HG03378 (cell line): ENCODE results near the gene AARS1.
A peak's percentile ranks its signal among the peaks of the same experiment; 100 is the strongest.
"Not testable (repeated sequence)": the region's sequence is repeated elsewhere in the genome, so short reads cannot be mapped to it uniquely, and the experiment has no call there.

Experiments used
- ATAC-seq: cut with Tn5 transposase; IDR thresholded peaks from one replicate; pipeline ENCODE4 v1.9.1; 2021; ENCODE audit warnings: mild to moderate bottlenecking, moderate library complexity; ENCODE audit not compliant: unreplicated experiment

AARS1 gene

GRCh38 chr16:70289229-70290094, at the start of gene AARS1:
TSS of gene AARS1 (minus strand) at chr16:70289506. CDS start at chr16:70282763, 6,743 bp downstream.
- ATAC-seq, result peak; percentile 96

- ATAC-seq, result no peak
Observed at GRCh38 chr16:70337814-70338213, 48.5 kb upstream of the AARS1 start.

- ATAC-seq, result not testable (repeated sequence)
Observed at GRCh38 chr16:70332728-70333127, 43.4 kb upstream of the AARS1 start.

- ATAC-seq, result no peak
Observed at GRCh38 chr16:70331588-70332358, 42.5 kb upstream of the AARS1 start.

- no peak for ATAC-seq
Observed at GRCh38 chr16:70331091-70331490, 41.8 kb upstream of the AARS1 start.

GRCh38 chr16:70324998-70325747, 35.9 kb upstream of the AARS1 start:
- ATAC-seq, result no peak

GRCh38 chr16:70320121-70320520, 30.8 kb upstream of the AARS1 start:
- no peak for ATAC-seq

GRCh38 chr16:70307726-70308125, 18.4 kb upstream of the AARS1 start:
- not testable (repeated sequence) for ATAC-seq

- ATAC-seq, result no peak
Observed at GRCh38 chr16:70306880-70307279, 17.6 kb upstream of the AARS1 start.

- no peak for ATAC-seq
Observed at GRCh38 chr16:70304892-70305448, 15.7 kb upstream of the AARS1 start.

- ATAC-seq, result no peak
Observed at GRCh38 chr16:70302745-70303144, 13.4 kb upstream of the AARS1 start.

GRCh38 chr16:70301121-70301520, 11.8 kb upstream of the AARS1 start:
- no peak for ATAC-seq

- ATAC-seq, result peak; percentile 59
Observed at GRCh38 chr16:70298988-70299938, 10.0 kb upstream of the AARS1 start, which contains the start of gene DDX19B. TSS of gene DDX19B (plus strand) at chr16:70299186. CDS start at chr16:70299298, 112 bp downstream.

GRCh38 chr16:70295634-70296033, 6.3 kb upstream of the AARS1 start:
- no peak for ATAC-seq

GRCh38 chr16:70294385-70295025, 5.2 kb upstream of the AARS1 start:
- ATAC-seq, result no peak

- ATAC-seq, result not testable (repeated sequence)
Observed at GRCh38 chr16:70292148-70292547, 2.8 kb upstream of the AARS1 start.

GRCh38 chr16:70290949-70291519, 1.7 kb upstream of the AARS1 start:
- no peak for ATAC-seq

- not testable (repeated sequence) for ATAC-seq
Observed at GRCh38 chr16:70287304-70287971, 1.9 kb downstream of the AARS1 start.
